GM18858 (cell line): ENCODE results near the gene FN3K.
"Not testable (repeated sequence)": the region's sequence is repeated elsewhere in the genome, so short reads cannot be mapped to it uniquely, and the experiment has no call there.

Source experiments
- ATAC-seq: cut with Tn5 transposase; IDR thresholded peaks from one replicate; pipeline ENCODE4 v1.9.1; 2021; ENCODE audit not compliant: unreplicated experiment

Gene FN3K

GRCh38 chr17:82736511-82737185 lies 1.2 kb downstream of the FN3K start:
- no peak for ATAC-seq

- no peak for ATAC-seq
Measured at GRCh38 chr17:82737967-82738877, 2.8 kb downstream of the FN3K start.

DNA sequence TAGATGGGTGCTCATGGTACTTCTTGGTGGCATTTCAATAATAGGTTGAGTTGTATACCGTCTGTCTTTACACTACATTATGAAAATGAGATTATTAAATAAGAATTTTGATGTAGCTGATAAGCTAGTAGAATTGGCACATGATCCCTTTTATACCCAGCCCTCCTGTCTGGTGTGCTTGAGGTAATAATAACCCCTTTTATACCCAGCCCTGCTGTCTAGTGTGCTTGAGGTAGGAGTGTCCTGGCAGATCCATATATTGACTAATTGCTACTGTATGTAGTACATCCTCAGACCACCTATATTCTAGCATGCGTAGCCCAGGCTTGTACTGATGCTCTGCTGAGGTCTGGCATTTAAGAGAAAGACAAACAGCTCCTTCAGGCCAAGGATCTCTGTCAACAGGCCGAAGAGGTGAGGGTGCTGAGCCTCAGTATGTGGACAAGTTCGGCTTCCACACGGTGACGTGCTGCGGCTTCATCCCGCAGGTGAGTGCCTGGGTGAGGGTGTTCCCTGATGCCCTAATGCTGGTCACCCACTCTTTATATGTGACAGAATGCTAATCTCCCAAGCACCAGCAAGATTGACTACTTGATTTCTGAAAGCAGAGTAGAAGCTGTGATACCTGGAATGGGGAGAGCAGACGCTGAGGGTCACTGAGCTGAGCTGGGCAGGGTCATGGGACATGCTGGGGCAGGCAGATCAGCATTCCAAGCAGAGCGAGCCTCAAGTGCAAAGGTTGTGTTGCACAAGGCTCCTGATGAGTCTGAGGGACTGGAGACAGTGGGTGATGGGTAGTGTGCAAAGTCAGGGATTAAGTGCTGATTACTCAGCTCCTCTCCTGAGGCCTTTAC lies 5.7 kb downstream of the FN3K start:
- no peak for ATAC-seq

GRCh38 chr17:82743344-82744219 lies 8.2 kb downstream of the FN3K start:
- ATAC-seq: no peak

GRCh38 chr17:82744736-82745135 lies 9.3 kb downstream of the FN3K start:
- ATAC-seq: not testable (repeated sequence)

DNA sequence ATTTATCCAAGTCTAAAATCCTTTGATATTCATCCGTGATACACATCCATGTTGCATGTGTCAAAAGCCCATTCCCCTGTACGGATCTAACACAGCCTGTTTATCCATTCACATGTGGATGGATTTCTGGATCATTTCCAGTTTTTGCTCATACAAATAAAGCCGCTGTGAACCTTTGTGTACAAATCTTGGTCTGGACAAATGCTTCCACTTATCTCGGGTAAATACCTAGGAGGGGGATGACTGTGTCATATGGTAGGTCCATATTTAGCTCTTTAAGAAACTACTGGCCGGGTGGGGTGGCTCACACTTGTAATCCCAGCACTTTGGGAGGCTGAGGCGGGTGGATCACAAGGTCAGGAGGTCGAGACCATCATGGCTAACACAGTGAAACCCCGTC lies 10.1 kb downstream of the FN3K start:
- no peak for ATAC-seq

DNA sequence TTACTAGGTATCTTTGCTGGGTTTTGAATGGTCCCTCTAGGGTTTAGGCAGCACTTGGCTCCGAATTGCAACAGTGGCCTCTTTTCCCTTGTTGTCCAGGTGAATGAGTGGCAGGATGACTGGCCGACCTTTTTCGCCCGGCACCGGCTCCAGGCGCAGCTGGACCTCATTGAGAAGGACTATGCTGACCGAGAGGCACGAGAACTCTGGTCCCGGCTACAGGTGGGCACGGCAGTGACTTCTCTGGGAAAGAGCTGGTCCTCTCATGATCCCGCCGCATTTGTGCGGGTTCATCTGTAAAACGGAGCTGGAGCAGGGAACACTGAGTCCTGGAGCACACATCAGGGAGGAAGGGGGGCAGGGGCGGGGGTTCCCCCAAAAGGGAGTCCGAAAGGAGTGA lies 13.3 kb downstream of the FN3K start:
- ATAC-seq: no peak

GRCh38 chr17:82750241-82750908 lies 15.0 kb downstream of the FN3K start:
- no peak for ATAC-seq

GRCh38 chr17:82751171-82751570 lies 15.8 kb downstream of the FN3K start:
- ATAC-seq: no peak

DNA sequence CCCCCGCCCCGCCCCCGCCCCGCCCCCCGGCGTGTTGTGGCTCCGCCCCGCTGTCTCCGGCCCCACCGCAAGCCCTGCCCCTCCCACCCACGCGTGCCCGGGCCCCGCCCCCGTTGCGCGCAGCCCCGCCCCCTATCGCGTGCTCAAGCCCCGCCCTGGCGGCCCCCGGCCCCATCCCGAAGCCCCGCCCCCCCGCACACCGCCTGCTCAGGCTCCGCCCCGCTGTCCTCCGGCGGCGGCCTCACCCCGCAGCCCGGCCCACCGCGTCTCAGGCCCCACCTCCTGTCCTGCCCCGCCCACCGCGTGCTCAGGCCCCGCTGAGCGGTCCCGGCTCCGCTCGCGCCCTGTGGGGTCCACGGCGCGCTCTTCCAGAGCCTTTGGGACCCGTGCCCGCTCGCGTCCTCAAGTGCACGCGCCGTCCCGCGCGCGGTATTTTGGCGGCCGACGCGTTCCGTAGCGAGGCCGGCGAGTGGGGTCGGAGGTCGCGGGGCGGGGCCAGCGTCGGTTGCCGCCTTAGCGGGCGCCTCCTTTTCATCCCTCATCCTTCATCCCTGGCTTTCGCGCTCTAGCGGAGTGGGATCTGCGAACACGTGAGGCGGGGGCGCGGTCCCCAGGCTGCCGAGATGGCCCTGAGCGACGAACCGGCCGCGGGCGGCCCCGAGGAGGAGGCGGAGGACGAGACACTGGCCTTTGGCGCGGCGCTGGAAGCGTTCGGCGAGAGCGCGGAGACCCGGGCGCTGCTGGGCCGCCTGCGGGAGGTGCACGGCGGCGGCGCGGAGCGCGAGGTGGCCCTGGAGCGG lies 16.4 kb downstream of the FN3K start, which contains the start of gene TBCD:
Gene TBCD, plus strand, starts transcription at position 495 of the 800 bp plus-strand sequence. Its CDS starts 129 bp downstream, at position 624.
- peak; percentile 61 for ATAC-seq

DNA sequence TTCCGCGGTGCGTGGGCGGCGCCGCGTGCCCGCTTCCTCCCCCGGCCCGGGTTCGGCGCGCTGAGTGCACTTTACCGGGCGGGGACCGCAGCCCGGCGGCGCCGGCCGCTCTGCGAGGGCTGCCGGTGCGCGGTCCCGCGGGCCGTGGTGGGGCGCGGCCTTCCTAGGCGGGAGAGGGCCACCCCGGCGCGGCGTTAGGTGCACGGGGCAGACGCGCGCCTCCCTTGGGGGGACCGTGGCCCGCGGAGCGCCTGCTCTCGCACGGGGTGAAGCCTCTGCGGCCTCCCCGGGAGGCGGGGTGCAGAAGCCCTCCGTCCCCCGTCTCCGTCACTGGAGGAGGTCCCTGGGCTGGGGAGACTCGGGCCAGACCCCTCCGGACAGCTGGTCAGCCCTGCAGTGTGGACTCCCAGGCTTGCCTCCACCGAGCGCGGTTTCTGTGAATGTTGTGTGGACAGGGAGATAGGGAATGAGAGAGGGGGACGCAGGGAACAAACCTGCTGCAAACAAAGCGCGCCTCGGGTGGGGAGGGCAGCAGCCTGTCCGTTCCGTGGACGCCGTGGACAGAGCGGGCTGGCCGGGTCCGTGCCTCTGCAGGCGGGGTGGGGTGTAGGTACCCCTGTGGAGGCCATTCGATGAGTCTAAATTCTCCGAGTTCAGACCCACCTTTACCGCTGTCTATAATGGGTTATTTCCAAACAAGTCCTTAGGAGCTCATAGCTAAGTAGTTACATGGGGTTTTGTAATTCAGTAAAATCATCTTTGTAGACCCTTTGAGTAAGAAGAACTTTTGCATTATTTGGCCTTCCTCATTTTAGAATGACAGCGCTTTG lies 17.2 kb downstream of the FN3K start:
- ATAC-seq: peak; percentile 14

DNA sequence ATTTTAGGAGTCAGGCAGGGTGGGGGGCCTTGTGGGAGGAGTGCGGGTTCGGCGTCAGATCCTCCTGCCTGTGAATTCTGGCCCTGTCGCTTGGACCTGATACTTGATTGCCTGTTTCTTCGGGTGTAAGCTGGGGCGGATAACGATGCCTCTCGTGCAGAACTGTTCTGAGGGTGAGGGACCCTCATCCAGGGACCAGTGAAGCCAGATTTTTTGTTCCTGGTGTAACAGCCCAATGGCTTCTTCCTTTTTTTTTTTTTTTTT lies 17.7 kb downstream of the FN3K start:
- no peak for ATAC-seq

DNA sequence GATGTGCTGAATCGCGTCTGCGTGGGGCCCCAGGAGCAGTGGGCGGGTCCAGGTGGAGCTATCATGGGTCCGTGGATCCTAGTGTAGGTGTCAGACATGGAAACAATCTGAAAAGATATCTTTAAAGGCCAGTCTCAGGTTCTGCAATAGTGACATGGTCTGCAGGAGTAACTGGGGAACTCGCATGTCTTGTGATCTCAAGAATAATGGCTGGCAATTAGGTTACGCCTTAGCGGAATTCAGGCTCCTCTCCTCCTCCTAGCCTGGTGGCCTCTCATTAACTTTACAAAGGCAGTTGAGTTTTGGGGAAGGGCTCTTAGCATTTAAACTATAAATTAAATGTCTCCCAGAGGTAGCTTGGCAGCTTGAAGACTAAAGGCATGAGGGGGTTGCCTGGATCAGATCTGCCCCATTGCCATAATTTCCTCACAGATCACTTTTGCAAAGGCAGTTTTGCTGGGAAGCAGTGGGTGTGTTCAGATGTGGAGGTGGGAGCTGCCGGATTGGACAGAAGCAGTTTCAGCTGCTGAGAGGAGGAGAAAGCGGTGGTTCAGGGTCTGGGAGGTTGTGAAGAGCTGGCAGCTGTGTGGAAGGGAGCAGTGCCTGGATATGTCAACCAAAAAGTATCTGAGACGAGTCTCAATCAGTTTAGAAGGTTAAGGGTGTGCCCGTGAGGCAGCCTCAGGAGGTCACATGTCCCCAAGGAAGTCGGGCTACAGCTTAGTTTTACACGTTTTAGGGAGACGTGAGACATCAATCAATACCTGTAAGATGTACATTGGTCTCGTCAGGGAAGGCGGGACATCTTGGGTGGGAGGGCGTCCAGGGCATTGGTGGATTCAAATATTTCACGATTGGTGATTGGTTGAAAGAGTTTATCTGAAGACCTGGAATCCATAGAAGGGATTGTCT lies 19.1 kb downstream of the FN3K start:
- ATAC-seq: no peak

DNA sequence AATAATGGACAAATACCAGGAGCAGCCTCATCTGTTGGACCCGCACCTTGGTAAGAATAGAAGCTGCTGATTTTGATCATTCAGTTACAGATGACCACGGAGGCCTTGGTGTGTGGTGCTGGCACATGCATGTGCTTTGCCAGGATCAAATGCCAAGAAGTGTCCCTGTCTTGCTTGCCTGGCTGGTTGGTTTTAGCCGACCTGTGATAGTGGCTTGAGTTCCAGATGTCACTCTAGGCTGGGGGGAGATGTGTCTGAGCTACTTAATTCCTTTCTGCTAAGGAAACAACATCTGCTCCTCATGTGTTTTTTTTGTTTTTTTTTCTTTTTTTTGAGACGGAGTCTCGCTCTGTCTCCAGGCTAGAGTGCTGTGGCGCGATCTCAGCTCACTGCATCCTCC lies 20.8 kb downstream of the FN3K start:
- ATAC-seq: no peak

GRCh38 chr17:82765371-82765770 lies 30.0 kb downstream of the FN3K start:
- ATAC-seq: no peak

- no peak for ATAC-seq
Measured at GRCh38 chr17:82767041-82767754, 31.8 kb downstream of the FN3K start.

DNA sequence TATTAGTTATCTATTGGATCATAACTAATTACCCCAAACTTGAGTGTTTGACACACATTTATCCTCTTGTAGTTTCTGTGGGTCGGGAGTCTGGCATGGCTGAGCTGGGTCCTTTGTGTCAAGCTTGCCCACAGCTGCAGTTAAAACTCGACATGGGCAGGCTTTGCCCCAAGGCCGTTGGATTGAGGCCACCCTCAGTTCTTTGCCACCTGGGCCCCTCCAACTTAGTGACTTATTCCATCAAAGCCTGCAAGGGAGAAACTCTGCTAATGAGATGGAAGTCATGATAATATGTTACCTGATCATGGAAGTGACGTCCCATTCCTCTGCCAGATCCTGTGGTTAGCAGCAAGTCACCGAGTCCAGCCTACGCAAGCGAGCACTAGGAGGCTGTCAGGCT lies 33.6 kb downstream of the FN3K start:
- ATAC-seq: no peak
